Measurements from ENCODE around the gene CIDEA. TPM values are rescaled to one million over a fixed set of nuclear protein-coding genes. Genes with fewer than 3 reads are reported as not detected.

Gene CIDEA
- total and polyA plus RNA-seq, 2 donors (not counting 1 experiment from before 2014, with no cell fraction given): not detected

DNA sequence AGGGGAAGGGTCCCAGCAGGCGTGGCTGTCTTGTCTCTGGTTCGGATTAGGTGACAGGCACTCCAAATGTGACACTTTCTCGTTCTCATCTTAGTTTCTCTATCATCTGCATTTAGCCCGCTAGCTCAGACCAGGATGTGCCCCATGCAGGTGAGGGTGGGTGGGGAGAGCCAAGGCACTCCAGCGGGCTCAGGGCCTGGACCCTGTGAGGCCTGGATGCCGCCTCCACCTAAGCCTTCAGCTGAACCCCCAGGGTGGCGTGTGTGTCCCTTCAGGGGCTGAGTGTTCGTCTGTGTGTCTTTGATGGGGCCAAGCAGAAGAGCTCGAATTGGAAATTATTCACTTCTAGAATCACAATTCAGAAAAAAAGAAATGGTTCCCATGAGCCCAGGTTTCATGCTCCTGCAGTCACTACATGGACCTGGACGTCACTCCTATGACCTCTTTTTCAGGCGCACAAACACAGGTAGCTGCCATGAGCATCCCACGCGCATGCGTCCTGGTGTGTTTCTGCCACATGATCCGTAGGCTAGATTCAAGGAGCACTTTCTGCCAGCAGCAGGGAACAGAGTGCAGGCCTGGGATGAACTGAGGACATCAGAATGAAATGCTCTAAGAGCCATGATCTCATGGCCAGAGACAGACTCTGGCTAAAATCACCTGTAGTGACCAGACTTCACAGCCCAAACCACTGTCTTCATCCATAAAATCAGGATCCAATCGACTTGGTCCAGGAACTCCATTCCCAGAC lies 25.8 kb downstream of the CIDEA start:
- ChIA-PET CTCF (interaction anchor here (0.6 to 1.0 kb wide), 2 partner anchors 8 to 374 kb away, joined by 3 to 5 read pairs; no protein-coding TSS in a partner anchor), POLR2A (no interaction called here)
- Histone ChIP-seq H3K79me2 (ENCODE audit: control insufficient read depth, insufficient read depth, low read length) (no peaks in the 10 kb centered on the region), H4K20me1 (ENCODE audit: control insufficient read depth, insufficient read depth, low read length, poor library complexity, severe bottlenecking) (no peaks in the 10 kb centered on the region), H3K27ac (ENCODE audit: low read length in 2 of 2) (no peak overlapping the region), H3K9ac (ENCODE audit: low read length) (no peak overlapping the region), H3K4me2 (replicated peaks; ENCODE audit: low read depth, low read length, poor library complexity, severe bottlenecking) (no peak overlapping the region), H3K36me3 (replicated peaks in 1 of 2; ENCODE audit: control extremely low read depth in 1 of 2, control insufficient read depth in 1 of 2, extremely low read depth in 1 of 2, insufficient read depth in 2 of 2, low read length in 1 of 2) (no peaks in the 10 kb centered on the region), H3K4me1 (ENCODE audit: control insufficient read depth in 2 of 2, insufficient read depth in 2 of 2, low read length in 2 of 2) (no peaks in the 10 kb centered on the region), H2AFZ (ENCODE audit: insufficient read depth, low read depth, low read length, poor library complexity, severe bottlenecking) (no peak overlapping the region), H3K4me3 (ENCODE audit: control extremely low read depth in 1 of 5, extremely low read depth in 1 of 5, insufficient read depth in 1 of 5, low read depth in 2 of 5, low read length in 4 of 5) (no peak overlapping the region), H3K27me3 (replicated peaks in 1 of 4; ENCODE audit: control extremely low read depth in 1 of 4, control insufficient read depth in 3 of 4, insufficient read depth in 4 of 4, low read length in 3 of 4) (peaks cover 0 to 13% (median 3%) of the 10 kb centered on the region in 4 experiments), H3K9me3 (ENCODE audit: control extremely low read depth in 1 of 3, control insufficient read depth in 2 of 3, insufficient read depth in 1 of 3, low read length in 2 of 3) (no peaks in the 10 kb centered on the region)
- DNase-seq: no peak
- no peaks in the 10 kb centered on the region for H3K4me1 Mint-ChIP-seq
- 93% methylated on average over 11 of the region's 16 CpGs for WGBS (ENCODE audit: insufficient coverage)
- peaks cover 25% of the 10 kb centered on the region for H3K27me3 Mint-ChIP-seq
- no peak overlapping the region for H3K4me3 Mint-ChIP-seq
- H3K9me3 Mint-ChIP-seq (ENCODE audit: insufficient read depth): no peaks in the 10 kb centered on the region
- intact Hi-C loops (cut with micrococcal nuclease): no loop called here
- TF ChIP-seq, protein P1, sequence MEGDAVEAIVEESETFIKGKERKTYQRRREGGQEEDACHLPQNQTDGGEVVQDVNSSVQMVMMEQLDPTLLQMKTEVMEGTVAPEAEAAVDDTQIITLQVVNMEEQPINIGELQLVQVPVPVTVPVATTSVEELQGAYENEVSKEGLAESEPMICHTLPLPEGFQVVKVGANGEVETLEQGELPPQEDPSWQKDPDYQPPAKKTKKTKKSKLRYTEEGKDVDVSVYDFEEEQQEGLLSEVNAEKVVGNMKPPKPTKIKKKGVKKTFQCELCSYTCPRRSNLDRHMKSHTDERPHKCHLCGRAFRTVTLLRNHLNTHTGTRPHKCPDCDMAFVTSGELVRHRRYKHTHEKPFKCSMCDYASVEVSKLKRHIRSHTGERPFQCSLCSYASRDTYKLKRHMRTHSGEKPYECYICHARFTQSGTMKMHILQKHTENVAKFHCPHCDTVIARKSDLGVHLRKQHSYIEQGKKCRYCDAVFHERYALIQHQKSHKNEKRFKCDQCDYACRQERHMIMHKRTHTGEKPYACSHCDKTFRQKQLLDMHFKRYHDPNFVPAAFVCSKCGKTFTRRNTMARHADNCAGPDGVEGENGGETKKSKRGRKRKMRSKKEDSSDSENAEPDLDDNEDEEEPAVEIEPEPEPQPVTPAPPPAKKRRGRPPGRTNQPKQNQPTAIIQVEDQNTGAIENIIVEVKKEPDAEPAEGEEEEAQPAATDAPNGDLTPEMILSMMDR (IDR thresholded peaks at IDR 0.05): no peak
- TF ChIP-seq EZH2 (IDR thresholded peaks at IDR 0.05; ENCODE audit: borderline replicate concordance, insufficient read depth, low read depth, low read length, poor library complexity, severe bottlenecking): no peak
- no peak for ATAC-seq (ENCODE audit: low read depth)
- H3K27ac Mint-ChIP-seq: no peak overlapping the region

- Mint-ChIP-seq H3K27me3 (peaks cover 21% of the 10 kb centered on the region), H3K27ac (no peak overlapping the region), H3K4me1 (no peaks in the 10 kb centered on the region), H3K9me3 (ENCODE audit: insufficient read depth) (no peaks in the 10 kb centered on the region), H3K4me3 (no peak overlapping the region)
- H3K4me3 ChIP-seq (ENCODE audit: control extremely low read depth in 1 of 5, extremely low read depth in 1 of 5, insufficient read depth in 1 of 5, low read depth in 2 of 5, low read length in 4 of 5): no peak overlapping the region
- ATAC-seq (ENCODE audit: low read depth) (no peak), DNase-seq (no peak)
- no peak overlapping the region for H3K9ac ChIP-seq (ENCODE audit: low read length)
- TF ChIP-seq EZH2 (IDR thresholded peaks at IDR 0.05; ENCODE audit: borderline replicate concordance, insufficient read depth, low read depth, low read length, poor library complexity, severe bottlenecking): no peak
- TF ChIP-seq, protein P1 (IDR thresholded peaks at IDR 0.05): no peak
- ChIA-PET CTCF (interaction anchor here (1.4 kb wide), 1 partner anchor 10 kb away, joined by 3 read pairs; no protein-coding TSS in a partner anchor), POLR2A (no interaction called here)
- WGBS (ENCODE audit: insufficient coverage): no CpG with 5 or more reads among the region's 1 CpG
- H3K4me2 ChIP-seq (replicated peaks; ENCODE audit: low read depth, low read length, poor library complexity, severe bottlenecking): no peak overlapping the region
- no peaks in the 10 kb centered on the region for H4K20me1 ChIP-seq (ENCODE audit: control insufficient read depth, insufficient read depth, low read length, poor library complexity, severe bottlenecking)
- H3K27me3 ChIP-seq (replicated peaks in 1 of 4; ENCODE audit: control extremely low read depth in 1 of 4, control insufficient read depth in 3 of 4, insufficient read depth in 4 of 4, low read length in 3 of 4): peaks cover 0 to 13% (median under 1%) of the 10 kb centered on the region in 4 experiments
- intact Hi-C loops (cut with micrococcal nuclease): no loop called here
- no peaks in the 10 kb centered on the region for H3K4me1 ChIP-seq (ENCODE audit: control insufficient read depth in 2 of 2, insufficient read depth in 2 of 2, low read length in 2 of 2)
- no peaks in the 10 kb centered on the region for H3K36me3 ChIP-seq (replicated peaks in 1 of 2; ENCODE audit: control extremely low read depth in 1 of 2, control insufficient read depth in 1 of 2, extremely low read depth in 1 of 2, insufficient read depth in 2 of 2, low read length in 1 of 2)
- H3K9me3 ChIP-seq (ENCODE audit: control extremely low read depth in 1 of 3, control insufficient read depth in 2 of 3, insufficient read depth in 1 of 3, low read length in 2 of 3): no peaks in the 10 kb centered on the region
- H2AFZ ChIP-seq (ENCODE audit: insufficient read depth, low read depth, low read length, poor library complexity, severe bottlenecking): no peak overlapping the region
- no peaks in the 10 kb centered on the region for H3K79me2 ChIP-seq (ENCODE audit: control insufficient read depth, insufficient read depth, low read length)
- no peak overlapping the region for H3K27ac ChIP-seq (ENCODE audit: low read length in 2 of 2)
These were observed 27.7 kb downstream of the CIDEA start for GRCh38 chr18:12281861-12282260.

Measured in B cell (primary cell).